ENCODE results near the gene OXCT1.

OXCT1 gene

GRCh38 chr5:41834506-41834905 is 35.7 kb downstream of the OXCT1 start:
- no peak for DNase-seq (ENCODE audit: low read depth)
- TF ChIP-seq, protein P1, sequence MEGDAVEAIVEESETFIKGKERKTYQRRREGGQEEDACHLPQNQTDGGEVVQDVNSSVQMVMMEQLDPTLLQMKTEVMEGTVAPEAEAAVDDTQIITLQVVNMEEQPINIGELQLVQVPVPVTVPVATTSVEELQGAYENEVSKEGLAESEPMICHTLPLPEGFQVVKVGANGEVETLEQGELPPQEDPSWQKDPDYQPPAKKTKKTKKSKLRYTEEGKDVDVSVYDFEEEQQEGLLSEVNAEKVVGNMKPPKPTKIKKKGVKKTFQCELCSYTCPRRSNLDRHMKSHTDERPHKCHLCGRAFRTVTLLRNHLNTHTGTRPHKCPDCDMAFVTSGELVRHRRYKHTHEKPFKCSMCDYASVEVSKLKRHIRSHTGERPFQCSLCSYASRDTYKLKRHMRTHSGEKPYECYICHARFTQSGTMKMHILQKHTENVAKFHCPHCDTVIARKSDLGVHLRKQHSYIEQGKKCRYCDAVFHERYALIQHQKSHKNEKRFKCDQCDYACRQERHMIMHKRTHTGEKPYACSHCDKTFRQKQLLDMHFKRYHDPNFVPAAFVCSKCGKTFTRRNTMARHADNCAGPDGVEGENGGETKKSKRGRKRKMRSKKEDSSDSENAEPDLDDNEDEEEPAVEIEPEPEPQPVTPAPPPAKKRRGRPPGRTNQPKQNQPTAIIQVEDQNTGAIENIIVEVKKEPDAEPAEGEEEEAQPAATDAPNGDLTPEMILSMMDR (IDR thresholded peaks at IDR 0.05; ENCODE audit: insufficient read depth, low read depth, low read length, missing control alignments), result no peak
- H3K4me3 ChIP-seq (ENCODE audit: low read depth, low read length), result no peak overlapping the region

GRCh38 chr5:41832430-41832829 is 37.8 kb downstream of the OXCT1 start:
- no peak overlapping the region for H3K4me3 ChIP-seq (ENCODE audit: low read depth, low read length)
- TF ChIP-seq, protein P1 (IDR thresholded peaks at IDR 0.05; ENCODE audit: insufficient read depth, low read depth, low read length, missing control alignments), result no peak
- DNase-seq (ENCODE audit: low read depth), result no peak

DNA sequence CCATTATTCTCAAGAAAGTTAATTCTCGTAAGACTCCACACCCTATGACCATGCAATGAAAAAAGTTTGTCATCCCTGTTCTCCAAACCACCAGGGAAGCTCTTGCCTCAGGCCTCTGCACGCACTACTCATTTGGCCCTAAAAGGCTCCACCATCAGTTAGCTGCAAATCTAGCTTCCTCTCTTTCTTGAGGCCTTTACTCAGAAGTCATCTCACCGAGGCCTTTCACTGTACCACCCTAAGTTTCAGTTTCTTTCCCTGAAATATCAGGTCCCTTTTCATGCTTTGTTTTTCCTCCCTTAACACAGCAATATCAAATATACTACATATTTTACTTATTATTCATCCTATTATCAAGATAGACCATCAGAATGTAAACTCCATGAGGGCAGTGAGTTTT is 39.1 kb downstream of the OXCT1 start:
- peak; percentile 39 for DNase-seq (ENCODE audit: low read depth)
- H3K4me3 ChIP-seq (ENCODE audit: low read depth, low read length), result no peak overlapping the region
- TF ChIP-seq, protein P1 (IDR thresholded peaks at IDR 0.05; ENCODE audit: insufficient read depth, low read depth, low read length, missing control alignments), result no peak

DNA sequence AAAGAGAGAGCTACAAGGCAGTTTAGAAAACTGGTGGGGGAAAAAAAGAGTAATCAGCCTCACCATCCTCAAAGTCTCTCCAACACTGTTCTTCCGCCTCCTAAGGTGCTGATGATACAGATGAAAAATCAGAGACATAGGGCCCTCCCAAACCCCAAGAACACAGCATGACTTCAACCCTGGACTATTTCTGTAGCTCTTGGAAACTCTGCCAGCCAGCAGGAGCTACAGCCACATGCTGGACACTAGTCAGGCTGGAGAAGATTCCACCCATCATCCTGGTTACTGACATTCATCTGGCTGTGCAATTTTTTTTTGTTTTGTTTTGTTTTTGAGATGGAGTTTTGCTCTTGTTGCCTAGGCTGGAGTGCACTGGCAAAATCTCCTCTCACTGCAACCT is 42.4 kb downstream of the OXCT1 start:
- TF ChIP-seq, protein P1 (IDR thresholded peaks at IDR 0.05; ENCODE audit: insufficient read depth, low read depth, low read length, missing control alignments), result no peak
- no peak for DNase-seq (ENCODE audit: low read depth)
- H3K4me3 ChIP-seq (ENCODE audit: low read depth, low read length), result no peak overlapping the region

GRCh38 chr5:41822036-41822435 is 48.2 kb downstream of the OXCT1 start:
- TF ChIP-seq, protein P1 (IDR thresholded peaks at IDR 0.05; ENCODE audit: insufficient read depth, low read depth, low read length, missing control alignments), result no peak
- no peak for DNase-seq (ENCODE audit: low read depth)
- no peak overlapping the region for H3K4me3 ChIP-seq (ENCODE audit: low read depth, low read length)

DNA sequence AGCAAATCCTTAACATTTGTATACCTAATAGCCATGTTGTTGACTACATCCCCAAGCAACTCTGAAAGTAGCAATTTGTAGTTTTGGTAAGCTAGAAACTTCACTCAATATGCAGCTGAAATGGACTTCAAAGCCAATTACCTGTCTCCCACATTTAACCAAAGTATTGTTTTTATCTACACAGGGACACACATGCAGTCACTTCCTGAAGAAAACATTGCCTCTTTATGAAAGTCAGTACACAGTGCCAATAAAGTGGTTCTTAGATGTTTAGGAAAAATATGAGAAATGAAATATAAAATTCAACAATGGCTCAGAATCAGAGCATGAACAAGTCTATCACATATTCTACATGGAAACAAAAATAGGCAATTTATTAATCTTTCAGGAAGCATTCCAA is 49.2 kb downstream of the OXCT1 start:
- no peak for DNase-seq (ENCODE audit: low read depth)
- H3K4me3 ChIP-seq (ENCODE audit: low read depth, low read length), result no peak overlapping the region
- TF ChIP-seq, protein P1 (IDR thresholded peaks at IDR 0.05; ENCODE audit: insufficient read depth, low read depth, low read length, missing control alignments), result no peak

DNA sequence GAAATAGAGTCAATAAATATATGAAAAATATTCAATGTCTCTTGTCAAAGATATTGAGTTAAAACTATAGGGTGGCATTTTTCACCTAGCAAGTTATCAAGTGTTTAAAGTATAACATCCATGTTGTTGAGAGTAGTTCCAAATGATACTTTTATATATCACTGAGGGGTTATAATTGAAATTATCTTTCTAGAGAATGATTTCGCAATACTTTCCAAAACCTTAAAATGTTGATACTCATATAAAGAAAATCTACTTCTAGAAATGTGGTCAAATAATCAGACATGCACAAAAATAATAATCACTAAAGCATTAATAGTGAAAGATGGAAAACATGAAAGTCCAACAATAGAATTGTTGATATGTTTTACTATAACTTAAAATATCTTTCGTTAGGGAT is 50.1 kb downstream of the OXCT1 start:
- TF ChIP-seq, protein P1 (IDR thresholded peaks at IDR 0.05; ENCODE audit: insufficient read depth, low read depth, low read length, missing control alignments), result no peak
- DNase-seq (ENCODE audit: low read depth), result no peak

More for the DNA sequence above, 50.1 kb downstream of the OXCT1 start:
- H3K4me3 ChIP-seq (ENCODE audit: low read depth, low read length), result no peak overlapping the region

All from GM12865 (cell line).